Lung (tissue), 12 donors: ENCODE results near the gene STX18. TPM values are rescaled to one million over a fixed set of nuclear protein-coding genes. Genes with fewer than 3 reads are reported as not detected.

ENCODE experiments used
- ATAC-seq: fragments of 200-7000 bp; cut with Tn5 transposase; one replicate; pipeline ENCODE4 v1.9.1; 2020; ENCODE audit warnings: moderate number of reproducible peaks; ENCODE audit not compliant: insufficient read depth, low FRiP score
- DNase-seq, 3 donors: peaks; one replicate each; pipeline ENCODE4 v3.0.0-alpha.2; 2013 to 2017
- H3K27ac ChIP-seq, 2 donors: one replicate each; pipeline ENCODE4 v1.5.1; 2013; ENCODE audit warnings: mild to moderate bottlenecking in 2 of 2, moderate library complexity in 2 of 2, control low read depth in 1 of 2, inconsistent platforms in 1 of 2, low read depth in 1 of 2, low read length in 1 of 2
- H3K27me3 ChIP-seq, 3 donors: one replicate each; pipeline ENCODE4 v1.5.1; 2013; ENCODE audit warnings: low read length in 2 of 3; ENCODE audit not compliant: control insufficient read depth in 3 of 3, insufficient read depth in 3 of 3
- H3K36me3 ChIP-seq, 4 donors: one replicate each; pipeline ENCODE4 v1.5.1; 2013; ENCODE audit warnings: low read length in 4 of 4, mild to moderate bottlenecking in 1 of 4, moderate library complexity in 1 of 4; ENCODE audit not compliant: control insufficient read depth in 4 of 4, insufficient read depth in 4 of 4
- H3K4me1 ChIP-seq, 5 donors: one replicate each; pipeline ENCODE4 v1.5.1; 2013; ENCODE audit warnings: low read length in 5 of 5, mild to moderate bottlenecking in 2 of 5, moderate library complexity in 1 of 5; ENCODE audit not compliant: control insufficient read depth in 5 of 5, insufficient read depth in 5 of 5
- H3K4me3 ChIP-seq: one replicate; pipeline ENCODE4 v1.5.1; 2013; ENCODE audit warnings: mild to moderate bottlenecking, control low read depth, moderate library complexity
- H3K9ac ChIP-seq, 2 donors: one replicate each; pipeline ENCODE4 v1.5.1; 2013; ENCODE audit warnings: low read length in 2 of 2, control low read depth in 1 of 2; ENCODE audit not compliant: insufficient read depth in 1 of 2
- H3K9me3 ChIP-seq, 4 donors: one replicate each; pipeline ENCODE4 v1.5.1; 2013; ENCODE audit warnings: low read length in 3 of 4, mild to moderate bottlenecking in 1 of 4, moderate library complexity in 1 of 4; ENCODE audit not compliant: control insufficient read depth in 4 of 4, insufficient read depth in 3 of 4
- WGBS, 2 donors: extraction: QIAGEN DNeasy Blood & Tissue Kit; methylation state at CpG; one replicate each; pipeline ENCODE4 v1.1.7; 2013; 5-methylcytosine and 5-hydroxymethylcytosine counted together
- polyA plus RNA-seq, 2 donors: library from polyadenylated mRNA; stranded (reverse); fragments of 200-250 nt; gene quantifications; one replicate each; pipeline ENCODE4 v1.2.1, GENCODE V29; 2013
- total RNA-seq, 2 donors: library from RNA; depleted of rRNA in 1 of 2; stranded (reverse); fragments of >200 nt in 1 of 2; gene quantifications; one replicate each; pipeline ENCODE4 v1.2.1, GENCODE V29; 2014 to 2021
- TF ChIP-seq, protein P1 (sequence below): IDR thresholded peaks from 2 replicates; pipeline ENCODE4 v1.5.1; 2012; ENCODE audit warnings: mild to moderate bottlenecking; ENCODE audit errors: control extremely low read depth, extremely low read depth
- donor health status: control.
- donor health status: control.
- donor health status: Bipolar disorder and iron deficiency.
- donor health status: healthy.
- donor health status: DM: yes; HTN: yes; CAD: no.

The STX18 gene
- total and polyA plus RNA-seq, 4 donors = 16.2 to 34.1 (median 24.8) TPM

DNA sequence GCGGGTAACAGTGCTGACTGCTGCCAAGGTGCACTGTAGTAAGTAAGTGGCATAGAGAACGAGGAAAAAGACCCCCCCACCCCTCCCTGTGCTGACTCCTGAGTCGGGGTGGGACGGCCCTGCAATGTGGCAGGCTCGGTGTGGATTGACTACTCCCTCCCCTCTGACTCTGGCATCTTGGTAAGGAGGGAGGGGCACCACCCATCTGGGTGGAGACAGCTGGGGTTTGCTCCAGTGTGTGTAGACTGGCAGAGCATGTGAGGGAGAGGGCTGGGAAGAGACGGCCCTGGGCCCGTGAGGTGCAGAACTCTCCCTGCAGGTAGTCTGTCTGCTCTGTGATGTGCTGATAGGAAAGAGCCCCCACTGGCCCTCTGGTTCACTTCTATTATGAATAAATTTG lies 124.0 kb downstream of the STX18 start:
- Histone ChIP-seq H3K9me3 (peaks cover 0 to 2% (median 0%) of the 10 kb centered on the region in 4 donors), H3K9ac (no peak overlapping the region), H3K4me3 (no peak overlapping the region), H3K4me1 (no peaks in the 10 kb centered on the region), H3K27me3 (no peaks in the 10 kb centered on the region), H3K36me3 (peaks cover 26 to 35% (median 30%) of the 10 kb centered on the region in 4 donors), H3K27ac (no peak overlapping the region)
- 74 to 81% methylated on average over 7 of the region's 7 CpGs for WGBS, 2 donors
- ATAC-seq = no peak
- DNase-seq = peak in 1 of 3 donors; percentile 14
- TF ChIP-seq, protein P1, sequence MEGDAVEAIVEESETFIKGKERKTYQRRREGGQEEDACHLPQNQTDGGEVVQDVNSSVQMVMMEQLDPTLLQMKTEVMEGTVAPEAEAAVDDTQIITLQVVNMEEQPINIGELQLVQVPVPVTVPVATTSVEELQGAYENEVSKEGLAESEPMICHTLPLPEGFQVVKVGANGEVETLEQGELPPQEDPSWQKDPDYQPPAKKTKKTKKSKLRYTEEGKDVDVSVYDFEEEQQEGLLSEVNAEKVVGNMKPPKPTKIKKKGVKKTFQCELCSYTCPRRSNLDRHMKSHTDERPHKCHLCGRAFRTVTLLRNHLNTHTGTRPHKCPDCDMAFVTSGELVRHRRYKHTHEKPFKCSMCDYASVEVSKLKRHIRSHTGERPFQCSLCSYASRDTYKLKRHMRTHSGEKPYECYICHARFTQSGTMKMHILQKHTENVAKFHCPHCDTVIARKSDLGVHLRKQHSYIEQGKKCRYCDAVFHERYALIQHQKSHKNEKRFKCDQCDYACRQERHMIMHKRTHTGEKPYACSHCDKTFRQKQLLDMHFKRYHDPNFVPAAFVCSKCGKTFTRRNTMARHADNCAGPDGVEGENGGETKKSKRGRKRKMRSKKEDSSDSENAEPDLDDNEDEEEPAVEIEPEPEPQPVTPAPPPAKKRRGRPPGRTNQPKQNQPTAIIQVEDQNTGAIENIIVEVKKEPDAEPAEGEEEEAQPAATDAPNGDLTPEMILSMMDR = no peak

DNA sequence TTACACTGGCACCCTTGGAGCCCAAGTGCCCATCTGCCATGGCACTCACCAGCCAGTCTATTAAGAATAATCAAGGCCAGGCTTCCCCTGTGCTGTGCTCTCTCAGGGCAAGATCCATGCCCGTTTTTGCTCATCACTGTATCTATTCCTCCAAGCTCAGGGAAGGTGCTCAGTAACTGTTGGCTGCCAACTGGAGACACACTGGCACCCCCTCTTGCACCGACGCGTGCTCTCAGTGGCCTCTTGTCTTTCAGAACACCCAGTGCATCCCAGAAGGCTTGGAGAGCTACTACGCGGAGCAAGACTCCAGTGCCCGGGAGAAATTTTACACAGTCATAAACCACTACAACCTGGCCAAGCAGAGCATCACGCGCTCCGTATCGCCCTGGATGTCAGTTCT lies 124.9 kb downstream of the STX18 start:
- Histone ChIP-seq H3K27ac (no peak overlapping the region), H3K27me3 (no peaks in the 10 kb centered on the region), H3K9me3 (peaks cover 0 to 2% (median 0%) of the 10 kb centered on the region in 4 donors), H3K4me1 (no peaks in the 10 kb centered on the region), H3K36me3 (peaks cover 25 to 34% (median 29%) of the 10 kb centered on the region in 4 donors), H3K9ac (no peak overlapping the region), H3K4me3 (no peak overlapping the region)
- WGBS, 2 donors = 94 to 96% methylated on average over 11 of the region's 11 CpGs
- TF ChIP-seq, protein P1 = no peak
- peak in 1 of 3 donors; percentile 10 for DNase-seq
- no peak for ATAC-seq

DNA sequence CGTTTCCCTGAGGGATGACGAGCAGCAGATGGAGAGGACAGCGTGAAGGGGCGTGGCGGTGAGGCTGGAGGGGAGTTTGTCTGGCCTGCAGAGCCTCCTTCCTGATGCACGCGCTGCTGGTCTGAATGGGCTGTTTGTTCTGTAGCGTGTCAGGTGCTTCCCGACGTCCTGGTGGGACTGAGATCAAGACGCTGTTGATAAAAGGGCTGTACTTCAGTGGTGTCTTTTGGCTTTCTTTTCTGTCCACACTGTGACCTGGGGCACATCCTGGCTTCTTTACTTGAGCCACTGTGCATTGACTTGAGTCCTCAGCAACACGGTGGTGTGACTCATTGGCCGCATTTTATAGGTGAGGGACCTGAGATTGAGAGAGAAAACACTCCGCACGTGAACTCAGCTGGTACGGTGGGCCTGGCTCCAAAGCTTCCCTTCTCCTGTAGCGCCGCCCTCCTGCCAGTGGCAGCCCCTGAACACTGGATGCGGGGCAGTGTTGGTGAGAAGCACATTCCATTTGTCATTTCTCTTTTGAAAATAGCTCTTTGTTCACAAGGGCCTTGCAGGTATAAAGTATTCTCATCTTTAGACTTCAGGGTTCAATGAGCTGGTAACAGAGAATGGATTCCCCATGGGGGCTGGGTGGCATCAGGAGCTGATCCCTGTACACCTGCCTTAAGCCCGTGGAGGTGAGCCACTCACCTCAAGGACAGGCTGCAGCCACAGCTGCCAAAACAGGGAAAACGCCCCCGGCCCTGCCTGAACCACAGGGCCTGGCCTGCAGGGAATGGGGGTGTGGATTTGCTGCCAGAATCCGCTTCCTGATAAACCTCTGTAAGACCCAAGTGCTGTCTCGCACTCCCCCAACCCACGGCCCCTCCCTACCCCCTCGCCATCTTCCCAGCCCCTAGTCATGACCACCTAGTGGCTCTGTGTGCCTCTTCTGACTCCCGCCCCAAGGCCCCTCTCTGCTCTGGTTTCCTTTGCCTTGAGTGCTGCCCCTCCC lies 125.7 kb downstream of the STX18 start:
- DNase-seq = peak in 1 of 3 donors; percentile 12
- TF ChIP-seq, protein P1 = no peak

More for the DNA sequence above, 125.7 kb downstream of the STX18 start:
- 91 to 94% methylated on average over 27 of the region's 27 CpGs for whole genome bisulfite sequencing, 2 donors
- no peak overlapping the region for H3K4me3 ChIP-seq
- no peaks in the 10 kb centered on the region for H3K4me1 ChIP-seq
- no peak for ATAC-seq
- no peak overlapping the region for H3K9ac ChIP-seq
- H3K36me3 ChIP-seq = peaks cover 23 to 28% (median 25%) of the 10 kb centered on the region in 4 donors
- no peaks in the 10 kb centered on the region for H3K27me3 ChIP-seq
- H3K9me3 ChIP-seq = peaks cover 0 to 2% (median 0%) of the 10 kb centered on the region in 4 donors
- H3K27ac ChIP-seq = no peak overlapping the region
